CD14-positive monocyte (primary cell): ENCODE data around the gene RBM38. TPM values are rescaled to one million over a fixed set of nuclear protein-coding genes. Genes with fewer than 3 reads are reported as not detected.

Experiments
- DNase-seq, 3 donors: peaks; one replicate each; pipeline ENCODE4 v3.0.0-alpha.2; 2011 to 2022
- H2AFZ ChIP-seq: 2 replicates; pipeline ENCODE4 v1.6.0; 2012; ENCODE audit warnings: mild to moderate bottlenecking, low read depth, low read length, inconsistent platforms; ENCODE audit not compliant: insufficient read depth, poor library complexity, severe bottlenecking
- H3K27ac ChIP-seq, 2 donors: 1 replicate in 1 of 2; 2 replicates in 1 of 2; pipeline ENCODE4 v1.5.1; 2012 to 2013; ENCODE audit warnings: low read length in 2 of 2, control low read depth in 1 of 2, inconsistent platforms in 1 of 2, low read depth in 1 of 2, mild to moderate bottlenecking in 1 of 2
- H3K27me3 ChIP-seq, 2 donors: one replicate each; pipeline versions ENCODE4 v1.6.0 to v1.6.1; 2011 to 2013; ENCODE audit warnings: low read length in 2 of 2; ENCODE audit not compliant: control insufficient read depth in 2 of 2, insufficient read depth in 2 of 2
- H3K36me3 ChIP-seq, 2 donors: replicated peaks in 1 of 2; 1 replicate in 1 of 2; 2 replicates in 1 of 2; pipeline versions ENCODE4 v1.5.1 to v1.6.1; 2012 to 2013; ENCODE audit warnings: low read length in 2 of 2, control low read depth in 1 of 2, inconsistent platforms in 1 of 2, mild to moderate bottlenecking in 1 of 2; ENCODE audit not compliant: insufficient read depth in 2 of 2, control insufficient read depth in 1 of 2
- H3K4me1 ChIP-seq, 2 donors: 1 replicate in 1 of 2; 2 replicates in 1 of 2; pipeline versions ENCODE4 v1.5.1 to v1.6.1; 2012 to 2013; ENCODE audit warnings: low read length in 2 of 2, control low read depth in 1 of 2, inconsistent platforms in 1 of 2, mild to moderate bottlenecking in 1 of 2, moderate library complexity in 1 of 2; ENCODE audit not compliant: insufficient read depth in 2 of 2, control insufficient read depth in 1 of 2
- H3K4me2 ChIP-seq: replicated peaks from 2 replicates; pipeline ENCODE3; 2012; ENCODE audit warnings: low read length, moderate library complexity, mild to moderate bottlenecking; ENCODE audit not compliant: poor library complexity, severe bottlenecking; ENCODE audit errors: extremely low read depth
- H3K4me3 ChIP-seq, 3 experiments: fragments of 200-600 bp in 1 of 3; sonication (generic) in 1 of 3; replicated peaks in 1 of 3; 1 replicate in 2 of 3; 2 replicates in 1 of 3; pipeline ENCODE4 v1.5.1; 2011 to 2013; ENCODE audit warnings: low read length in 3 of 3, mild to moderate bottlenecking in 3 of 3, control low read depth in 2 of 3, low read depth in 2 of 3, inconsistent platforms in 1 of 3, moderate library complexity in 1 of 3
- H3K79me2 ChIP-seq: 2 replicates; pipeline ENCODE4 v1.6.0; 2012; ENCODE audit warnings: mild to moderate bottlenecking, control low read depth, inconsistent platforms, low read length, moderate library complexity; ENCODE audit not compliant: insufficient read depth
- H3K9ac ChIP-seq: 2 replicates; pipeline ENCODE4 v1.6.0; 2017; ENCODE audit warnings: low read length, mild to moderate bottlenecking; ENCODE audit not compliant: insufficient read depth, poor library complexity, severe bottlenecking
- H3K9me3 ChIP-seq, 2 donors: replicated peaks in 1 of 2; 1 replicate in 1 of 2; 2 replicates in 1 of 2; pipeline versions ENCODE4 v1.5.1 to v1.6.1; 2012 to 2013; ENCODE audit warnings: low read length in 2 of 2, control low read depth in 1 of 2; ENCODE audit not compliant: control insufficient read depth in 1 of 2, insufficient read depth in 1 of 2
- H4K20me1 ChIP-seq: 2 replicates; pipeline ENCODE4 v1.6.0; 2012; ENCODE audit warnings: mild to moderate bottlenecking, low read length, control low read depth, moderate library complexity; ENCODE audit not compliant: insufficient read depth
- H3K27ac Mint-ChIP-seq, 7 donors: one replicate each; pipeline ENCODE4 v1.8.0; 2020; ENCODE audit warnings: mild to moderate bottlenecking in 7 of 7, mixed read lengths in 7 of 7, moderate library complexity in 6 of 7, inconsistent platforms in 2 of 7
- H3K27me3 Mint-ChIP-seq, 3 donors: one replicate each; pipeline ENCODE4 v1.8.0; 2021 to 2022; ENCODE audit warnings: low read depth in 3 of 3, mild to moderate bottlenecking in 3 of 3, mixed read lengths in 3 of 3, moderate library complexity in 3 of 3, inconsistent platforms in 1 of 3
- H3K36me3 Mint-ChIP-seq, 2 donors: one replicate each; pipeline ENCODE4 v1.8.0; 2020; ENCODE audit warnings: mixed read lengths in 2 of 2, inconsistent platforms in 1 of 2, mild to moderate bottlenecking in 1 of 2
- H3K4me1 Mint-ChIP-seq: one replicate; pipeline ENCODE4 v1.8.0; 2020; ENCODE audit warnings: mild to moderate bottlenecking, mixed read lengths
- H3K4me3 Mint-ChIP-seq, 2 donors: one replicate each; pipeline ENCODE4 v1.8.0; 2020; ENCODE audit warnings: mild to moderate bottlenecking in 2 of 2, mixed read lengths in 2 of 2, moderate library complexity in 1 of 2
- H3K9me3 Mint-ChIP-seq, 7 donors: one replicate each; pipeline ENCODE4 v1.8.0; 2020 to 2022; ENCODE audit warnings: mixed read lengths in 7 of 7, mild to moderate bottlenecking in 6 of 7, moderate library complexity in 6 of 7, inconsistent platforms in 2 of 7
- CTCF ChIP-seq: fragments of 200-600 bp; IDR thresholded peaks from one replicate; pipeline ENCODE4 v1.8.0; 2022; ENCODE audit warnings: antibody characterized with exemption, mild to moderate bottlenecking
- WGBS: methylation state at CpG from one replicate; pipeline ENCODE4 v1.1.5; 2013; ENCODE audit warnings: missing lambda C conversion rate; ENCODE audit not compliant: insufficient coverage; 5-methylcytosine and 5-hydroxymethylcytosine counted together
- intact Hi-C, 2 donors: fragments of 100-400 bp; cut with micrococcal nuclease; formaldehyde crosslinking; loops; one replicate each; pipeline versions ENCODE4 v1.15.0 to v1.15.1; 2023
- polyA plus RNA-seq, 3 donors: library from polyadenylated mRNA; depleted of rRNA in 1 of 3; unstranded in 2 of 3; stranded (reverse) in 1 of 3; fragments of 300-500 nt in 2 of 3; fragments of >200 nt in 1 of 3; fragmentation: Illumina TruSeq in 2 of 3; gene quantifications; 1 replicate in 2 of 3; 2 replicates in 1 of 3; pipeline ENCODE4 v1.2.3, GENCODE V29; 2012 to 2021

RBM38 gene
- polyA plus RNA-seq, 3 donors = 7.5 to 48.3 (median 17.8) TPM

GRCh38 chr20:57401565-57401918 is 10.3 kb downstream of the RBM38 start:
- Mint-ChIP-seq H3K9me3 (peaks cover 0 to 3% (median 0%) of the 10 kb centered on the region in 7 donors), H3K27me3 (peaks cover 0 to 5% (median 4%) of the 10 kb centered on the region in 3 donors), H3K4me3 (no peak overlapping the region), H3K36me3 (peaks cover 84 to 95% of the 10 kb centered on the region in 2 donors), H3K27ac (peak overlapping the region in 4 of 7 donors; percentile 26 to 83 (median 36)), H3K4me1 (peaks cover 54% of the 10 kb centered on the region)
- 98% methylated on average over 7 of the region's 7 CpGs for WGBS
- Histone ChIP-seq H2AFZ (no peak overlapping the region), H3K9me3 (no peaks in the 10 kb centered on the region), H3K4me1 (peaks cover 43 to 57% of the 10 kb centered on the region in 2 donors), H3K27ac (no peak overlapping the region), H3K36me3 (peaks cover 83 to 92% of the 10 kb centered on the region in 2 donors), H3K9ac (no peak overlapping the region), H3K4me3 (no peak overlapping the region), H3K27me3 (no peaks in the 10 kb centered on the region), H3K4me2 (no peak overlapping the region), H3K79me2 (peaks cover 73% of the 10 kb centered on the region), H4K20me1 (peaks cover 99% of the 10 kb centered on the region)
- intact Hi-C loops = no loop called here
- TF ChIP-seq CTCF = no peak
- DNase-seq = no peak

DNA sequence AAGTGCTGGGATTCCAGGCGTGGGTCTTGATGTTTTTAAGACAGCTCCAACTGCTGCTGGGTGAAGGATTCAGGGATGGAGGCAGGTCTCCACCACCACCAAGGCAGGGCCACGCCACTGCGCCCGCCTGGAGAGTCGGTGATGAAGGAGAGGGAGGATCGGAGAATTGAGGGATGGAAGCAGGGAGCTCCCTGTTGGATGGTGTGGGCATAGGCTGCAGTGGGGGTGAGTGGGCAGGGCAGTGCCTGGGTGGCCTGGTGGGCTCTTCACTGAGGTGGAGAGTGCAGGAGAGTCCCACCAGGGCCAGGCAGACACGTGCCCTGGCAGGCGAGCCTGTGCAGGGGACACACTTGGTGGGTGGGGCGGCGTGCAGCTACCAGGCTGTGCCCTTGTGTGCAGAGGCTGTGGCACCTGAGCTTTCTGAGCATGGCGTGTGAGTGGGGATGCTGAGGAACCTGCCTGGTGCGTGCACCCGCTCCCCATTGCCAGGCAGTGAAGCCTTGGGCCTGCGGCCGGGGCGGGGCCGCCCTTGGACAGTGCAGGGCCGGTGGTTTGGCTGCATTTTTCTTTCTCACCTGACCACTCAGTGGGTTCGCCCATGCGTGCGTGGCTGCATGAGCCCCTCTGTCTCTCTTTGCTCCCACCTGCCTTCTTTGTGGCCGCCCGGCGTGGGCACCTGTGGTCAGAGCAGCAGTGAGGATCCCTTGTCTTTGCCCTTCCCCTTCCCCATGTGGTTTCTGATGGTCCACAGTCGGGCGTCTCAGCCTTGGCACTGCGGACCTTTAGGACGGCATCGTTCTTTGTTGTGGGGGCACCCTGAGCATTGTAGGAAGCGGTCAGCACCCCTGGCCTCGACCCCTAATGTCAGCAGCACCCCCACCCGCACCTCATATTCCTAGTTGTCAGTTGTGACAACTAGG is 11.3 kb downstream of the RBM38 start:
- peaks cover 45% of the 10 kb centered on the region for H3K4me1 Mint-ChIP-seq
- peaks cover 3 to 7% (median 5%) of the 10 kb centered on the region in 3 donors for H3K27me3 Mint-ChIP-seq
- no peak overlapping the region for H3K27ac ChIP-seq

More for the DNA sequence above, 11.3 kb downstream of the RBM38 start:
- peaks cover 0 to 5% (median 0%) of the 10 kb centered on the region in 7 donors for H3K9me3 Mint-ChIP-seq
- DNase-seq = no peak
- H3K27ac Mint-ChIP-seq = peak overlapping the region in 3 of 7 donors; percentile 73 to 83 (median 79)
- no peak overlapping the region for H3K9ac ChIP-seq
- no peaks in the 10 kb centered on the region for H3K27me3 ChIP-seq
- H3K4me2 ChIP-seq = no peak overlapping the region
- peaks cover 65% of the 10 kb centered on the region for H3K79me2 ChIP-seq
- intact Hi-C loops = no loop called here
- H2AFZ ChIP-seq = no peak overlapping the region
- no peak overlapping the region for H3K4me3 Mint-ChIP-seq
- peaks cover 84 to 95% of the 10 kb centered on the region in 2 donors for H3K36me3 Mint-ChIP-seq
- 96% methylated on average over 27 of the region's 32 CpGs for WGBS
- no peaks in the 10 kb centered on the region for H3K9me3 ChIP-seq
- TF ChIP-seq CTCF = no peak
- H3K36me3 ChIP-seq = peaks cover 84 to 92% of the 10 kb centered on the region in 2 donors
- H3K4me1 ChIP-seq = peaks cover 34 to 49% of the 10 kb centered on the region in 2 donors
- H4K20me1 ChIP-seq = peaks cover 93% of the 10 kb centered on the region
- H3K4me3 ChIP-seq = no peak overlapping the region
